HCT116 (cell line): Measurements from ENCODE around the gene P2RY14. TPM values are rescaled to one million over a fixed set of nuclear protein-coding genes. Genes with fewer than 3 reads are reported as not detected.

Source experiments
- ATAC-seq: fragments of 200-7000 bp; cut with Tn5 transposase; 2 replicates; pipeline ENCODE4 v1.9.1; 2020; ENCODE audit warnings: mild to moderate bottlenecking, moderate library complexity
- BruUV-seq: library from RNA; stranded (reverse); fragments of 400-500 nt; replicated peaks from 2 replicates; lab custom pipeline; 2021; lab: Mats Ljungman, UMichigan
- CTCF ChIA-PET: fragments of 300-600 bp; sonication (Branson Sonifier 250); formaldehyde crosslinking; loops from one replicate; lab custom pipeline; 2021; ENCODE audit warnings: antibody characterized with exemption; lab: Charles Lee
- POLR2A ChIA-PET: fragments of 300-600, 350-600 bp; sonication (Branson Sonifier 250); formaldehyde crosslinking; loops from one replicate; lab custom pipeline; 2021; ENCODE audit warnings: antibody characterized with exemption; lab: Charles Lee
- RAD21 ChIA-PET, 2 experiments: fragments of 300-600 bp; sonication (Branson Sonifier 250); formaldehyde crosslinking; loops; one replicate each; lab custom pipeline; 2023; ENCODE audit warnings: low total read pairs in 2 of 2; ENCODE audit not compliant: uncharacterized antibody in 2 of 2, unreplicated experiment in 2 of 2, low non-redundant PET in 1 of 2; lab: Charles Lee
- DNase-seq: peaks from one replicate; pipeline ENCODE4 v3.0.0-alpha.2; 2010; ENCODE audit warnings: low read depth, low spot score
- H2AFZ ChIP-seq: fragments of 200-600 bp; shearing (Covaris generic), sonication (generic); 2 replicates; pipeline ENCODE4 v1.6.1; 2017; ENCODE audit warnings: low read depth, mixed run types, mixed read lengths, antibody characterized with exemption, low read length; ENCODE audit not compliant: poor library complexity, severe bottlenecking
- H3K27ac ChIP-seq: 2 replicates; pipeline ENCODE4 v1.5.1; 2012; ENCODE audit warnings: low read depth, low read length
- H3K27me3 ChIP-seq: fragments of 200-600 bp; sonication (generic); 2 replicates; pipeline ENCODE4 v1.6.1; 2016; ENCODE audit warnings: mixed run types, low read length, mixed read lengths; ENCODE audit not compliant: insufficient read depth
- H3K36me3 ChIP-seq, 2 experiments: fragments of 200-500 bp in 1 of 2; fragments of 200-600 bp in 1 of 2; sonication (Bioruptor generic) in 1 of 2; sonication (generic) in 1 of 2; 2 replicates each; pipeline versions ENCODE4 v1.5.1 to v1.6.1; 2014 to 2016; ENCODE audit warnings: low read length in 2 of 2, inconsistent platforms in 1 of 2, mixed read lengths in 1 of 2, mixed run types in 1 of 2; ENCODE audit not compliant: insufficient read depth in 2 of 2, control insufficient read depth in 1 of 2
- H3K4me1 ChIP-seq, 2 experiments: fragments of 200-600 bp in 1 of 2; sonication (generic) in 1 of 2; 2 replicates each; pipeline versions ENCODE4 v1.5.1 to v1.6.1; 2012 to 2017; ENCODE audit warnings: low read length in 2 of 2, inconsistent platforms in 1 of 2, mild to moderate bottlenecking in 1 of 2, mixed read lengths in 1 of 2, mixed run types in 1 of 2, moderate library complexity in 1 of 2; ENCODE audit not compliant: insufficient read depth in 2 of 2, control insufficient read depth in 1 of 2
- H3K4me2 ChIP-seq: fragments of 200-600 bp; sonication (generic); 2 replicates; pipeline ENCODE4 v1.6.1; 2017; ENCODE audit warnings: mixed run types, low read length, mixed read lengths
- H3K4me3 ChIP-seq, 2 experiments: fragments of 200-600 bp in 1 of 2; sonication (generic) in 1 of 2; replicated peaks in 1 of 2; 2 replicates each; pipeline ENCODE4 v1.5.1; 2011 to 2016; ENCODE audit warnings: low read length in 2 of 2, control low read depth in 1 of 2, low read depth in 1 of 2, mild to moderate bottlenecking in 1 of 2, mixed read lengths in 1 of 2, mixed run types in 1 of 2
- H3K79me2 ChIP-seq: fragments of 200-600 bp; sonication (generic); 2 replicates; pipeline ENCODE4 v1.6.1; 2017; ENCODE audit warnings: mild to moderate bottlenecking, mixed run types, low read length, moderate library complexity, mixed read lengths; ENCODE audit not compliant: insufficient read depth
- H3K9ac ChIP-seq: fragments of 200-600 bp; sonication (generic); 2 replicates; pipeline ENCODE4 v1.6.1; 2016; ENCODE audit warnings: low read length, mixed read lengths
- H3K9me2 ChIP-seq: fragments of 200-600 bp; sonication (generic), shearing (Covaris generic); 2 replicates; pipeline ENCODE4 v1.6.1; 2017; ENCODE audit warnings: mixed run types, mild to moderate bottlenecking, moderate library complexity; ENCODE audit not compliant: insufficient read depth
- H3K9me3 ChIP-seq, 2 experiments: fragments of 200-500 bp in 1 of 2; fragments of 200-600 bp in 1 of 2; sonication (Bioruptor generic) in 1 of 2; sonication (generic) in 1 of 2; 2 replicates each; pipeline ENCODE4 v1.6.1; 2014 to 2017; ENCODE audit warnings: low read length in 2 of 2, mixed read lengths in 2 of 2, inconsistent platforms in 1 of 2, low read depth in 1 of 2, mild to moderate bottlenecking in 1 of 2, mixed run types in 1 of 2, moderate library complexity in 1 of 2; ENCODE audit not compliant: control insufficient read depth in 1 of 2, insufficient read depth in 1 of 2
- H4K20me1 ChIP-seq: fragments of 200-600 bp; sonication (generic), shearing (Covaris generic); 2 replicates; pipeline ENCODE4 v1.6.1; 2017; ENCODE audit warnings: mixed run types, mild to moderate bottlenecking, moderate library complexity; ENCODE audit not compliant: insufficient read depth
- ATF3 ChIP-seq: IDR thresholded peaks from 2 replicates; pipeline ENCODE4 v1.6.1; 2012
- CEBPB ChIP-seq: IDR thresholded peaks from 2 replicates; pipeline ENCODE4 v1.6.1; 2012; ENCODE audit warnings: low read depth
- CTCF ChIP-seq, 3 experiments: fragments of 200-600 bp in 1 of 3; sonication (generic) in 1 of 3; IDR thresholded peaks in 2 of 3; conservative IDR thresholded peaks in 1 of 3; 2 replicates each; pipeline ENCODE4 v1.5.1; 2012 to 2017; ENCODE audit warnings: low read depth in 2 of 3, low read length in 2 of 3, antibody characterized with exemption in 1 of 3, borderline replicate concordance in 1 of 3, control low read depth in 1 of 3, mild to moderate bottlenecking in 1 of 3, mixed read lengths in 1 of 3, mixed run types in 1 of 3, moderate library complexity in 1 of 3; ENCODE audit not compliant: insufficient read depth in 1 of 3
- EGR1 ChIP-seq: IDR thresholded peaks from 2 replicates; pipeline ENCODE4 v1.6.1; 2012; ENCODE audit warnings: low read depth
- EZH2 ChIP-seq: fragments of 200-600 bp; sonication (generic); IDR thresholded peaks from 2 replicates; pipeline ENCODE4 v1.6.1; 2017; ENCODE audit warnings: antibody characterized with exemption, mixed run types
- EZH2phosphoT487 ChIP-seq: fragments of 200-600 bp; IDR thresholded peaks from 2 replicates; pipeline ENCODE4 v1.6.1; 2018; ENCODE audit warnings: antibody characterized with exemption, borderline replicate concordance
- FOSL1 ChIP-seq: IDR thresholded peaks from 2 replicates; pipeline ENCODE4 v1.6.1; 2012; ENCODE audit warnings: low read depth
- JUND ChIP-seq: IDR thresholded peaks from 2 replicates; pipeline ENCODE4 v1.6.1; 2012
- MAX ChIP-seq: IDR thresholded peaks from 2 replicates; pipeline ENCODE4 v1.6.1; 2012
- RAD21 ChIP-seq: IDR thresholded peaks from 2 replicates; pipeline ENCODE4 v1.6.1; 2012; ENCODE audit warnings: low read depth, mild to moderate bottlenecking
- SIN3A ChIP-seq: IDR thresholded peaks from 2 replicates; pipeline ENCODE4 v1.6.1; 2012; ENCODE audit warnings: low read depth
- SP1 ChIP-seq: IDR thresholded peaks from 2 replicates; pipeline ENCODE4 v1.6.1; 2012; ENCODE audit warnings: low read depth
- SRF ChIP-seq: IDR thresholded peaks from 2 replicates; pipeline ENCODE4 v1.6.1; 2012; ENCODE audit warnings: low read depth
- TCF7L2 ChIP-seq: IDR thresholded peaks from 2 replicates; pipeline ENCODE4 v1.7.0; 2011; ENCODE audit warnings: borderline replicate concordance, inconsistent platforms; ENCODE audit not compliant: insufficient read depth, insufficient read length; ENCODE audit errors: extremely low read depth
- ZBTB33 ChIP-seq: IDR thresholded peaks from 2 replicates; pipeline ENCODE4 v1.6.1; 2011; ENCODE audit warnings: mild to moderate bottlenecking, low read length, moderate library complexity; ENCODE audit not compliant: insufficient replicate concordance; ENCODE audit errors: extremely low read depth
- ZFX ChIP-seq: fragments of 450-650 bp; IDR thresholded peaks from 2 replicates; pipeline ENCODE4 v1.6.1; 2017
- ZNF274 ChIP-seq: fragments of 200-500 bp; sonication (Bioruptor generic); IDR thresholded peaks from 2 replicates; pipeline ENCODE4 v1.6.1; 2014; ENCODE audit warnings: mild to moderate bottlenecking, low read depth, low read length, inconsistent platforms
- intact Hi-C: fragments of 100-400 bp; cut with micrococcal nuclease; formaldehyde crosslinking; loops from 2 replicates; pipeline ENCODE4 v1.10.0; 2022
- total RNA-seq: library from RNA; stranded (reverse); gene quantifications from one replicate; pipeline ENCODE4 v1.2.1, GENCODE V29; 2021; ENCODE audit not compliant: unreplicated experiment

Gene P2RY14
- total RNA-seq, 1 experiment from 2014 or later = not detected

GRCh38 chr3:151226088-151226563 is 52.2 kb downstream of the P2RY14 start:
- peaks cover 0 to 16% of the 10 kb centered on the region in 2 experiments; a peak in 2 of 4 replicates for H3K4me1 ChIP-seq
- POLR2A ChIA-PET = no interaction called here
- no peak for ATAC-seq
- no peak for TF ChIP-seq ZBTB33
- TF ChIP-seq ATF3 = no peak
- TF ChIP-seq TCF7L2 = no peak
- no peak for TF ChIP-seq CEBPB
- TF ChIP-seq MAX = no peak
- TF ChIP-seq SP1 = no peak
- no peak for TF ChIP-seq SIN3A
- no peak for TF ChIP-seq JUND
- no peak for TF ChIP-seq CTCF (IDR thresholded peaks at IDR 0.05 in 2 of 3, conservative IDR thresholded peaks at IDR 0.05 in 1 of 3; ENCODE audit: borderline replicate concordance in 1 of 3, insufficient read depth in 1 of 3, low read depth in 2 of 3, low read length in 2 of 3)
- TF ChIP-seq ZNF274 = no peak
- TF ChIP-seq ZFX = no peak
- TF ChIP-seq SRF = no peak
- TF ChIP-seq RAD21 = no peak
- no peak for TF ChIP-seq EZH2phosphoT487
- no peak for TF ChIP-seq EGR1
- TF ChIP-seq FOSL1 = no peak
- no peak for TF ChIP-seq EZH2
- TF ChIP-seq, all 23 proteins: peak for 0
- intact Hi-C loops = loop anchor here (5.0 kb wide), 1 partner anchor 691 kb away; no protein-coding TSS in a partner anchor
- H3K9ac ChIP-seq = no peak overlapping the region
- no peaks in the 10 kb centered on the region for H3K9me3 ChIP-seq
- H3K36me3 ChIP-seq = no peaks in the 10 kb centered on the region
- no peaks in the 10 kb centered on the region for H3K9me2 ChIP-seq
- ChIA-PET CTCF (interaction anchor here (1.2 kb wide), 1 partner anchor 611 kb away, joined by 4 read pairs; no protein-coding TSS in a partner anchor), RAD21 (no interaction called here)
- no peak for DNase-seq
- BruUV-seq = no TSS peak
- no peak overlapping the region for H3K4me2 ChIP-seq
- no peak overlapping the region for H3K27ac ChIP-seq
- H2AFZ ChIP-seq = no peak overlapping the region
- no peaks in the 10 kb centered on the region for H3K79me2 ChIP-seq
- no peaks in the 10 kb centered on the region for H3K27me3 ChIP-seq
- no peak overlapping the region for H3K4me3 ChIP-seq
- no peaks in the 10 kb centered on the region for H4K20me1 ChIP-seq
